Progenitor cell of endocrine pancreas (in vitro differentiated cells): ENCODE data around the gene KRT28. TPM values are rescaled to one million over a fixed set of nuclear protein-coding genes. Genes with fewer than 3 reads are reported as not detected.

Source experiments
- DNase-seq: peaks from one replicate; pipeline ENCODE4 v3.0.0; 2021; ENCODE audit warnings: low spot score; ENCODE audit not compliant: unreplicated experiment
- H3K27ac Mint-ChIP-seq: 2 replicates; pipeline ENCODE4 v1.8.0; 2021; ENCODE audit warnings: mild to moderate bottlenecking, moderate library complexity, mixed read lengths
- H3K27me3 Mint-ChIP-seq: 2 replicates; pipeline ENCODE4 v1.8.0; 2021; ENCODE audit warnings: mixed read lengths
- H3K36me3 Mint-ChIP-seq: 2 replicates; pipeline ENCODE4 v1.8.0; 2022; ENCODE audit warnings: mixed read lengths; ENCODE audit not compliant: insufficient read depth
- H3K4me1 Mint-ChIP-seq: 2 replicates; pipeline ENCODE4 v1.8.0; 2021; ENCODE audit warnings: low read depth, mixed read lengths
- H3K4me3 Mint-ChIP-seq: 2 replicates; pipeline ENCODE4 v1.8.0; 2021; ENCODE audit warnings: low read depth, mild to moderate bottlenecking, moderate library complexity, mixed read lengths
- H3K9me3 Mint-ChIP-seq: 2 replicates; pipeline ENCODE4 v1.8.0; 2021; ENCODE audit warnings: low read depth, mixed read lengths
- CTCF ChIP-seq: fragments of 200-600 bp; sonication (generic); IDR thresholded peaks from one replicate; pipeline ENCODE4 v1.5.0; 2021; ENCODE audit warnings: antibody characterized with exemption, mild to moderate bottlenecking; ENCODE audit not compliant: unreplicated experiment
- total RNA-seq: library from RNA; stranded (reverse); gene quantifications from 2 replicates; pipeline ENCODE4 v1.2.1, GENCODE V29; 2021

The KRT28 gene
- total RNA-seq, 1 donor from 2014 or later: not detected

GRCh38 chr17:40830085-40830776, 30.5 kb upstream of the KRT28 start:
- DNase-seq: no peak
- Mint-ChIP-seq H3K4me1 (no peaks in the 10 kb centered on the region), H3K27ac (no peak overlapping the region), H3K9me3 (peaks cover 4% of the 10 kb centered on the region), H3K36me3 (peaks cover 3% of the 10 kb centered on the region), H3K27me3 (peaks cover 24% of the 10 kb centered on the region), H3K4me3 (no peak overlapping the region)
- TF ChIP-seq CTCF: no peak

GRCh38 chr17:40828454-40829044, 28.8 kb upstream of the KRT28 start:
- no peak for TF ChIP-seq CTCF
- Mint-ChIP-seq H3K4me1 (no peaks in the 10 kb centered on the region), H3K27me3 (peaks cover 33% of the 10 kb centered on the region), H3K36me3 (no peaks in the 10 kb centered on the region), H3K27ac (no peak overlapping the region), H3K4me3 (no peak overlapping the region), H3K9me3 (peaks cover 4% of the 10 kb centered on the region)
- no peak for DNase-seq

GRCh38 chr17:40827746-40828453, 28.1 kb upstream of the KRT28 start:
- H3K27me3 Mint-ChIP-seq: peaks cover 34% of the 10 kb centered on the region

GRCh38 chr17:40825599-40825998, 25.8 kb upstream of the KRT28 start:
- H3K9me3 Mint-ChIP-seq: peaks cover 4% of the 10 kb centered on the region
- peaks cover 34% of the 10 kb centered on the region for H3K27me3 Mint-ChIP-seq
- DNase-seq: no peak
- H3K4me3 Mint-ChIP-seq: no peak overlapping the region
- no peak overlapping the region for H3K27ac Mint-ChIP-seq
- no peaks in the 10 kb centered on the region for H3K36me3 Mint-ChIP-seq
- no peak for TF ChIP-seq CTCF
- H3K4me1 Mint-ChIP-seq: no peaks in the 10 kb centered on the region

More at GRCh38 chr17:40827746-40828453, 28.1 kb upstream of the KRT28 start:
- H3K27ac Mint-ChIP-seq: no peak overlapping the region
- no peaks in the 10 kb centered on the region for H3K36me3 Mint-ChIP-seq
- H3K4me3 Mint-ChIP-seq: no peak overlapping the region
- DNase-seq: no peak
- H3K9me3 Mint-ChIP-seq: peaks cover 4% of the 10 kb centered on the region
- no peaks in the 10 kb centered on the region for H3K4me1 Mint-ChIP-seq
- TF ChIP-seq CTCF: no peak

- Mint-ChIP-seq H3K4me1 (no peaks in the 10 kb centered on the region), H3K9me3 (no peaks in the 10 kb centered on the region), H3K4me3 (no peak overlapping the region), H3K27me3 (peaks cover 40% of the 10 kb centered on the region), H3K36me3 (peaks cover 4% of the 10 kb centered on the region), H3K27ac (no peak overlapping the region)
- no peak for TF ChIP-seq CTCF
- no peak for DNase-seq
These were observed 24.5 kb upstream of the KRT28 start for GRCh38 chr17:40824015-40824832.
